Measurements from ENCODE around the gene DYNC1H1. TPM values are rescaled to one million over a fixed set of nuclear protein-coding genes. Genes with fewer than 3 reads are reported as not detected.
A peak's percentile ranks its signal among the peaks of the same experiment; 100 is the strongest.
"Not testable (repeated sequence)": the region's sequence is repeated elsewhere in the genome, so short reads cannot be mapped to it uniquely, and the experiment has no call there.

DYNC1H1 gene
- total RNA-seq, 4 donors from 2014 or later: 606 to 1,020 (median 666) TPM

DNA sequence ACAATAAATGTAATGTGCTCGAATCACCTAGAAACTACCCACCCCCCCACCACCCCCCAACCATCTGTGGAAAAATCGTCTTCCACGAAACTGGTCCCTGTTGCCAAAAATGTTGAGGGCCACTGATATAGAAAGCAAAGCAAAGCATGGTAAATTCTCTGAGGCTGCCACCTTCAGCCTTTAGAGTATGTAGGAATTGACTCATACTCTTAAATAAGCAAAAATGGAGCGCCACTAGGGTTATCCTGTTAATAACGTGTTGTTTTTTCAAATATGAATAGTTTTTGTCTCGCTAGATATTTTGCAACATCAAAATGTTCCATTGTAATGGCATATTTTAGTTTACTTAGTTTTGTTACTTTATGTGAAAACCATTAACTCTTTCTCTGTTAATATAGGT, 18.2 kb downstream of the DYNC1H1 start:
- no peak for ATAC-seq
- Histone ChIP-seq H3K36me3 (peaks cover 2 to 94% of the 10 kb centered on the region in 2 donors), H3K27ac (peak overlapping the region in 2 of 4 donors; percentile 78 to 82), H3K4me1 (peaks cover 0 to 37% (median 5%) of the 10 kb centered on the region in 3 donors), H3K9me3 (no peaks in the 10 kb centered on the region), H3K4me3 (no peak overlapping the region), H3K27me3 (no peaks in the 10 kb centered on the region)
- WGBS, 2 donors (ENCODE audit: low coverage in 1 of 2): 76 to 83% methylated on average over 6 of the region's 6 CpGs
- TF ChIP-seq POLR2A (IDR thresholded peaks at IDR 0.05) (no peak), CTCF (IDR thresholded peaks at IDR 0.05) (no peak), EP300 (IDR thresholded peaks at IDR 0.05) (no peak), POLR2AphosphoS5 (IDR thresholded peaks at IDR 0.05) (no peak)

DNA sequence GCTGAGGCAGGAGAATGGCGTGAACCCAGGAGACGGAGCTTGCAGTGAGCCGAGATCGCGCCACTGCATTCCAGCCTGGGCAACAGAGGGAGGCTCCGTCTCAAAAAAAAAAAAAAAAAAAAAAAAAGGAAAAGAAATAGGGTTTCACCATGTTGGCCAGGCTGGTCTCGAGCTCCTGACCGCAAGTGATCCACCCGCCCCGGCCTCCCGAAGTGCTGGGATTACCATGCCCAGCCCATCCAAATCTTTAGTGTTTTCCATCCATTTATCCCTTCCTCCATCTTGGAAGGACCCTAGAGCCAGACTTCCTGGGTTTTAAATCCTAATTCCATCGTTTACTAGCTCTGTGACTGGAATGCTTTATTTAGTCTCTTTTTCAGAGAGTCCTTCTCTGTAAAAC, 20.5 kb downstream of the DYNC1H1 start:
- H3K27ac ChIP-seq, H3K27me3 ChIP-seq, ATAC-seq, H3K4me3 ChIP-seq, H3K9me3 ChIP-seq: not testable (repeated sequence)
- H3K36me3 ChIP-seq: peaks cover 0 to 94% of the 10 kb centered on the region in 2 donors
- WGBS, 2 donors (ENCODE audit: low coverage in 1 of 2): 87 to 91% methylated on average over 2 to 12 of the region's 12 CpGs
- H3K4me1 ChIP-seq: peaks cover 0 to 28% (median 5%) of the 10 kb centered on the region in 3 donors

DNA sequence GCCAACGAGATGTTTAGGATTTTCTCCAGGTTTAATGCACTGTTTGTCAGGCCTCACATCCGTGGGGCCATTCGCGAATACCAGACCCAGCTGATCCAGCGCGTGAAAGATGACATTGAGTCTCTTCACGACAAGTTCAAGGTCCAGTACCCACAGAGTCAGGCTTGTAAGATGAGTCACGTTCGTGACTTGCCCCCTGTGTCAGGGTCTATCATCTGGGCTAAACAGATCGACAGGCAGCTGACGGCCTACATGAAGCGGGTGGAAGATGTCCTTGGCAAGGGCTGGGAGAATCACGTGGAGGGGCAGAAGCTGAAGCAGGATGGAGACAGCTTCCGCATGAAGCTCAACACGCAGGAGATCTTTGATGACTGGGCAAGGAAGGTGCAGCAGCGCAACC, 21.6 kb downstream of the DYNC1H1 start:
- Histone ChIP-seq H3K9me3 (no peaks in the 10 kb centered on the region), H3K27me3 (no peaks in the 10 kb centered on the region), H3K4me3 (no peak overlapping the region), H3K27ac (no peak overlapping the region), H3K36me3 (peaks cover 0 to 98% of the 10 kb centered on the region in 2 donors), H3K4me1 (peaks cover 0 to 16% (median 4%) of the 10 kb centered on the region in 3 donors)
- TF ChIP-seq EP300 (IDR thresholded peaks at IDR 0.05) (no peak), POLR2AphosphoS5 (IDR thresholded peaks at IDR 0.05) (no peak), CTCF (IDR thresholded peaks at IDR 0.05) (no peak), POLR2A (IDR thresholded peaks at IDR 0.05) (no peak)
- no peak for ATAC-seq
- WGBS, 2 donors (ENCODE audit: low coverage in 1 of 2): 82 to 89% methylated on average over 3 to 13 of the region's 16 CpGs

- Histone ChIP-seq H3K4me3 (no peak overlapping the region), H3K4me1 (peaks cover 0 to 10% (median 0%) of the 10 kb centered on the region in 3 donors), H3K27me3 (no peaks in the 10 kb centered on the region), H3K27ac (peak overlapping the region in 3 of 4 donors; percentile 8 to 49 (median 38)), H3K9me3 (no peaks in the 10 kb centered on the region), H3K36me3 (peaks cover 0 to 99% of the 10 kb centered on the region in 2 donors)
- TF ChIP-seq POLR2A (IDR thresholded peaks at IDR 0.05): no peak
- TF ChIP-seq CTCF (IDR thresholded peaks at IDR 0.05): no peak
- no peak for TF ChIP-seq POLR2AphosphoS5 (IDR thresholded peaks at IDR 0.05)
- no peak for TF ChIP-seq EP300 (IDR thresholded peaks at IDR 0.05)
- WGBS, 2 donors (ENCODE audit: low coverage in 1 of 2): 40% methylated on average over 1 of the region's 7 CpGs; no CpG with 5 or more reads in 1 of the 2 donors
- no peak for ATAC-seq
Observed at GRCh38 chr14:101986953-101987352, 22.6 kb downstream of the DYNC1H1 start.

- H3K9me3 ChIP-seq: no peaks in the 10 kb centered on the region
- no peak for ATAC-seq
- H3K27me3 ChIP-seq: no peaks in the 10 kb centered on the region
- H3K27ac ChIP-seq: peak overlapping the region in 3 of 4 donors; percentile 7 to 49 (median 38)
- peaks cover 0 to 99% of the 10 kb centered on the region in 2 donors for H3K36me3 ChIP-seq
- TF ChIP-seq EP300 (IDR thresholded peaks at IDR 0.05) (no peak), POLR2A (IDR thresholded peaks at IDR 0.05) (no peak), CTCF (IDR thresholded peaks at IDR 0.05) (no peak), POLR2AphosphoS5 (IDR thresholded peaks at IDR 0.05) (no peak)
- peaks cover 0 to 10% (median 0%) of the 10 kb centered on the region in 3 donors for H3K4me1 ChIP-seq
- no peak overlapping the region for H3K4me3 ChIP-seq
- 72 to 80% methylated on average over 5 of the region's 6 CpGs for WGBS, 2 donors (ENCODE audit: low coverage in 1 of 2)
Observed at GRCh38 chr14:101988377-101988776, 24.0 kb downstream of the DYNC1H1 start.

All from gastroesophageal sphincter (tissue), 4 donors.